ENCODE measurements around the gene TNS1. TPM values are rescaled to one million over a fixed set of nuclear protein-coding genes. Genes with fewer than 3 reads are reported as not detected.

TNS1 gene
- total RNA-seq, 1 experiment from 2014 or later = 3.4 TPM

DNA sequence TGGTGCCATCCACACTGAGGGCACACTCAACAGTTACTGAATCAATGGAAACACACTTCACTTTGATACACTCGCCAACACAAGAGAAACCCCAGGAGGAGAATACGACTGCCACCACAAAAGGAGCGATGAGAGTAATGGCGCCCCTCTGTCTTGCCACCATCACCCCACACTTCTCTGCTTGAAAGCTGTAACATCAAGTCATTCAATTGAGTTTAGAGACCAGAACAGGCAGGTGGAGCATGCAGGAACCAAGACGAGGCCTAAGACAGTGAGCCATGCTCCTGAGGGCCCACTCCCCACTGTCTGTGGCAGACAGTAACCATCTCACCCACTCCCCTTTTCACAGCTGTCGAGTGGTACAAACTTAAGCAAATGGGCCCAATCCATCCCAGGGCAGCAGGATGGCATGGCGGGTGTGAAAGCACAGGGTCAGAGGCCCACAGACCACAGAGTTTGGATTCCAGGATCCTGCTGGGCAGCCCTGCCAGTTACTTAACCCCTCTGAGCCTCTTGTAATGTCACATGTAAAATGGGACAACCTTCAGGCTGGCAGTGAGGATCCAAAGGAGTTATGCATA is 101.9 kb downstream of the TNS1 start:
- no peak overlapping the region for H3K18ac ChIP-seq (ENCODE audit: insufficient read length, low read depth, low read length)
- H2BK5ac ChIP-seq (ENCODE audit: insufficient read length, low read length) = no peak overlapping the region
- no peaks in the 10 kb centered on the region for H3K9me3 Mint-ChIP-seq
- TF ChIP-seq, protein P1, sequence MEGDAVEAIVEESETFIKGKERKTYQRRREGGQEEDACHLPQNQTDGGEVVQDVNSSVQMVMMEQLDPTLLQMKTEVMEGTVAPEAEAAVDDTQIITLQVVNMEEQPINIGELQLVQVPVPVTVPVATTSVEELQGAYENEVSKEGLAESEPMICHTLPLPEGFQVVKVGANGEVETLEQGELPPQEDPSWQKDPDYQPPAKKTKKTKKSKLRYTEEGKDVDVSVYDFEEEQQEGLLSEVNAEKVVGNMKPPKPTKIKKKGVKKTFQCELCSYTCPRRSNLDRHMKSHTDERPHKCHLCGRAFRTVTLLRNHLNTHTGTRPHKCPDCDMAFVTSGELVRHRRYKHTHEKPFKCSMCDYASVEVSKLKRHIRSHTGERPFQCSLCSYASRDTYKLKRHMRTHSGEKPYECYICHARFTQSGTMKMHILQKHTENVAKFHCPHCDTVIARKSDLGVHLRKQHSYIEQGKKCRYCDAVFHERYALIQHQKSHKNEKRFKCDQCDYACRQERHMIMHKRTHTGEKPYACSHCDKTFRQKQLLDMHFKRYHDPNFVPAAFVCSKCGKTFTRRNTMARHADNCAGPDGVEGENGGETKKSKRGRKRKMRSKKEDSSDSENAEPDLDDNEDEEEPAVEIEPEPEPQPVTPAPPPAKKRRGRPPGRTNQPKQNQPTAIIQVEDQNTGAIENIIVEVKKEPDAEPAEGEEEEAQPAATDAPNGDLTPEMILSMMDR (conservative IDR thresholded peaks at IDR 0.05) = no peak
- no peak overlapping the region for H3K4me2 ChIP-seq (ENCODE audit: insufficient read depth, insufficient read length, low read length)
- no peak overlapping the region for H3K56ac ChIP-seq (ENCODE audit: insufficient read length, low read depth, low read length)
- H3K9me3 ChIP-seq (ENCODE audit: control insufficient read depth, low read depth, low read length) = no peaks in the 10 kb centered on the region
- H3K23me2 ChIP-seq (ENCODE audit: insufficient read length, low read depth, low read length, poor library complexity, severe bottlenecking) = no peaks in the 10 kb centered on the region
- H2AFZ ChIP-seq (ENCODE audit: low read length) = no peak overlapping the region
- H2BK120ac ChIP-seq (ENCODE audit: low read depth, low read length, poor library complexity, severe bottlenecking) = no peak overlapping the region
- H3K23ac ChIP-seq (ENCODE audit: insufficient read length, low read depth, low read length) = no peak overlapping the region
- H3K4ac ChIP-seq (ENCODE audit: low read depth, low read length) = no peak overlapping the region
- H3K9ac ChIP-seq (ENCODE audit: extremely low read depth, insufficient read length, low read length) = no peak overlapping the region
- no peak for DNase-seq
- H4K91ac ChIP-seq (ENCODE audit: insufficient read length, low read depth, low read length) = no peak overlapping the region
- no peak overlapping the region for H2BK15ac ChIP-seq (ENCODE audit: low read depth, low read length)
- H2BK12ac ChIP-seq (ENCODE audit: insufficient read length, low read depth, low read length) = no peak overlapping the region
- H3K79me1 ChIP-seq (ENCODE audit: insufficient read depth, low read depth, low read length, poor library complexity, severe bottlenecking) = no peaks in the 10 kb centered on the region
- no peak overlapping the region for H4K5ac ChIP-seq (ENCODE audit: insufficient read length, low read depth, low read length)
- H2BK20ac ChIP-seq (ENCODE audit: low read depth, low read length, poor library complexity, severe bottlenecking) = no peak overlapping the region
- H3K36me3 Mint-ChIP-seq (ENCODE audit: insufficient read depth in 1 of 3, low read depth in 3 of 3) = no peaks in the 10 kb centered on the region; a peak in 1 of 7 replicates
- no peak overlapping the region for H3K27ac Mint-ChIP-seq
- no peaks in the 10 kb centered on the region for H3K27me3 ChIP-seq (ENCODE audit: insufficient read depth, low read length)
- H3K4me1 Mint-ChIP-seq = peaks cover 12 to 34% of the 10 kb centered on the region in 2 experiments
- H3K27me3 Mint-ChIP-seq (ENCODE audit: low read depth) = no peaks in the 10 kb centered on the region
- WGBS (ENCODE audit: extremely low coverage, insufficient read length, low lambda C conversion rate) = no CpG with 5 or more reads among the region's 7 CpGs
- no peaks in the 10 kb centered on the region for H4K20me1 ChIP-seq (ENCODE audit: control insufficient read depth, insufficient read depth, insufficient read length)
- no peak overlapping the region for H3K14ac ChIP-seq (ENCODE audit: insufficient read depth, low read length)
- no peak overlapping the region for H3K27ac ChIP-seq (ENCODE audit: insufficient read length, low read depth, low read length)
- H3K4me1 ChIP-seq (ENCODE audit: insufficient read depth, low read length) = no peaks in the 10 kb centered on the region
- no peaks in the 10 kb centered on the region for H3K79me2 ChIP-seq (ENCODE audit: insufficient read depth, low read length)
- no peak overlapping the region for H3T11ph ChIP-seq (ENCODE audit: low read length)
- H2AK5ac ChIP-seq (ENCODE audit: insufficient read length, low read length) = no peak overlapping the region
- no peak overlapping the region for H3K4me3 Mint-ChIP-seq
- H4K8ac ChIP-seq (replicated peaks; ENCODE audit: insufficient read length, low read depth, low read length) = no peak overlapping the region
